ENCODE results near the gene KCNJ16. TPM values are rescaled to one million over a fixed set of nuclear protein-coding genes. Genes with fewer than 3 reads are reported as not detected.
A peak's percentile ranks its signal among the peaks of the same experiment; 100 is the strongest.

The KCNJ16 gene
- total RNA-seq, 4 donors from 2014 or later = 1.00 TPM; not detected in 3

DNA sequence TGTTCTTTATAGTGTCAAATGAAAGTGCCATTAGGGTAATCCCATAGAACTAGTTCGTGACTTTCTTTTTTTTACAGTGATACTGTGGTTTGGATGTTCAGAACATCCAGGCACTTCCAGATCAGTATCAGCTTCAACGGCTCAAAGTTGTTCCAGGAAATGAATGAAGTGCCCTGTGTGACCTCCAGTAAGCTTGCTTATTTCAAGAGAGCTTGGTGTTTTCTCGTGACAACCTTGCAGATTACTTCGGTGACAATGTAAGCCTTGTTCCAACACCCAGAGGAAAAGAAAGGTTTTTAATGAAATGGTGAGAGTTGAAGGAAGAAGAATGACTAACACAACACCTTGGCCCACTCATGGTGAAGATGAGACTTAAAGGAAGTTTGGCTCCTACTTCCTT lies 16.0 kb upstream of the KCNJ16 start:
- no peaks in the 10 kb centered on the region for H3K36me3 ChIP-seq
- no peak overlapping the region for H3K27ac ChIP-seq
- DNase-seq (no peak), ATAC-seq (no peak)
- H3K27me3 ChIP-seq = no peaks in the 10 kb centered on the region
- H3K9me3 ChIP-seq = no peaks in the 10 kb centered on the region
- intact Hi-C loops (cut with DNase I; ENCODE audit: low total_unique reads) (no loop called here), in situ Hi-C loops (cut with MboI; ENCODE audit: low sequenced_read_pairs in 4 of 4) (no loop called here)
- H3K4me3 ChIP-seq = no peak overlapping the region
- H3K4me1 ChIP-seq = peaks cover 28 to 30% of the 10 kb centered on the region in 2 donors
- TF ChIP-seq POLR2A (IDR thresholded peaks at IDR 0.05) = no peak
- TF ChIP-seq, protein P1, sequence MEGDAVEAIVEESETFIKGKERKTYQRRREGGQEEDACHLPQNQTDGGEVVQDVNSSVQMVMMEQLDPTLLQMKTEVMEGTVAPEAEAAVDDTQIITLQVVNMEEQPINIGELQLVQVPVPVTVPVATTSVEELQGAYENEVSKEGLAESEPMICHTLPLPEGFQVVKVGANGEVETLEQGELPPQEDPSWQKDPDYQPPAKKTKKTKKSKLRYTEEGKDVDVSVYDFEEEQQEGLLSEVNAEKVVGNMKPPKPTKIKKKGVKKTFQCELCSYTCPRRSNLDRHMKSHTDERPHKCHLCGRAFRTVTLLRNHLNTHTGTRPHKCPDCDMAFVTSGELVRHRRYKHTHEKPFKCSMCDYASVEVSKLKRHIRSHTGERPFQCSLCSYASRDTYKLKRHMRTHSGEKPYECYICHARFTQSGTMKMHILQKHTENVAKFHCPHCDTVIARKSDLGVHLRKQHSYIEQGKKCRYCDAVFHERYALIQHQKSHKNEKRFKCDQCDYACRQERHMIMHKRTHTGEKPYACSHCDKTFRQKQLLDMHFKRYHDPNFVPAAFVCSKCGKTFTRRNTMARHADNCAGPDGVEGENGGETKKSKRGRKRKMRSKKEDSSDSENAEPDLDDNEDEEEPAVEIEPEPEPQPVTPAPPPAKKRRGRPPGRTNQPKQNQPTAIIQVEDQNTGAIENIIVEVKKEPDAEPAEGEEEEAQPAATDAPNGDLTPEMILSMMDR (IDR thresholded peaks at IDR 0.05 in 4 of 5, conservative IDR thresholded peaks at IDR 0.05 in 1 of 5) = no peak

DNA sequence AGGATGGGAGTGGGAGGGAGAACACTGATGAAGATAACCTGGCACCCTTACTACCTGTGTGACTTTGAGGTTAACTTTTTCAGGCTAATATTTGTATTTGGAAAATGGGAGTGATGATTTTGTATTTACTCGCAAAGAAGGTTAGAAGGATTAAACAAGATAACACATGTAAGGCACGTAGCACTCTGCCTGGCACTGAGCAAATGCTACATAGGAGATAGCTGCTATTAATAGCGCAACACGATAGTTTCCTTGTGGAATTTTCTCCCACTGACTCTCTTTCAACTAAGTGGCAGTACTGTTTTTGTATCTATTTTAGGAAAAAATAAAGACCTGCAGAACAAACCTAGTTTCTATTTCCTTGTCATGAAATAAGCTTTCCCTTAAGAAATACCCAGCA lies 15.4 kb upstream of the KCNJ16 start:
- H3K4me1 ChIP-seq = peaks cover 22 to 24% of the 10 kb centered on the region in 2 donors
- no peak for TF ChIP-seq POLR2A (IDR thresholded peaks at IDR 0.05)
- TF ChIP-seq, protein P1 (IDR thresholded peaks at IDR 0.05 in 4 of 5, conservative IDR thresholded peaks at IDR 0.05 in 1 of 5) = no peak
- DNase-seq (no peak), ATAC-seq (peak in 1 of 2 donors; percentile 44)
- intact Hi-C loops (cut with DNase I; ENCODE audit: low total_unique reads) = no loop called here
- H3K36me3 ChIP-seq = no peaks in the 10 kb centered on the region
- in situ Hi-C loops (cut with MboI; ENCODE audit: low sequenced_read_pairs in 4 of 4) = no loop called here
- no peak overlapping the region for H3K4me3 ChIP-seq
- no peaks in the 10 kb centered on the region for H3K9me3 ChIP-seq
- no peaks in the 10 kb centered on the region for H3K27me3 ChIP-seq
- H3K27ac ChIP-seq = no peak overlapping the region

DNA sequence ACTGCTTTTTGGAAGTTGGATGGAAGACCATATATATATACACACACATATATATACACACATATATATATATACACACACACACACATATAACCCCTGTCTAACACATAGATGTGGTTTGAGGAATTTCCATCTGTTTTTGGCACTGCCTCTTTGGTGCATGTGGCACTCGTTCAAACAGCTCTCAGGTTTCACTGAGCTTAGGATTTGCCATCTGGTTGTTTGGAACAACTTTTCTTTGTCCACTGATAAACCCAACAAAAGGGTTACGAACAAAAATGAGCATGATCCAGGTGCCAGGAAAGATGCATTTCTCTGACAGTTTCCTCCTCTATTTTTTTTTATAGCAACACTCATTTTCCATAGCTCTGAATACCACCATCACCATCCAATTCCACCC lies 14.6 kb upstream of the KCNJ16 start:
- Histone ChIP-seq H3K36me3 (no peaks in the 10 kb centered on the region), H3K4me3 (no peak overlapping the region), H3K9me3 (no peaks in the 10 kb centered on the region), H3K4me1 (peaks cover 16 to 17% of the 10 kb centered on the region in 2 donors), H3K27ac (no peak overlapping the region), H3K27me3 (no peaks in the 10 kb centered on the region)
- DNase-seq (no peak), ATAC-seq (no peak)
- intact Hi-C loops (cut with DNase I; ENCODE audit: low total_unique reads) (no loop called here), in situ Hi-C loops (cut with MboI; ENCODE audit: low sequenced_read_pairs in 4 of 4) (no loop called here)
- TF ChIP-seq, protein P1 (IDR thresholded peaks at IDR 0.05 in 4 of 5, conservative IDR thresholded peaks at IDR 0.05 in 1 of 5) = no peak
- TF ChIP-seq POLR2A (IDR thresholded peaks at IDR 0.05) = no peak

DNA sequence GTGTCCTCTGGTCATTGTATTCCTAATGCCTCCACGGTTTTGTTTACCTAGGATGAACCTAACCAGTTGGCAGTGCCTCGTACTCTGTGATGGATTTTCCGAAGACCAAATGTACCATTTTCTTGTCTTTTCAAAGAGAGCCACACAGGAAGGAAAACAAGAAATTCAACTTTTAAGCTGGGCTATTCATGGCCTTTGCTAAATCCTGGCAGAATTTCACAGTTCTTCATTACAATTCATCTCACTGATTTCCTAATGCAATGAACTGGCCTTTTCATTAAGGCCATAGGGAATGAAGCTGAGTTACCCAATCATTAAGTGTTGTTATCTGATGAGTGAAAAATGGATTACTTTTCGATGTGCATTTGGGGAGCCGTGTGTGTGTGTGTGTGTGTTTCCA lies 7.9 kb upstream of the KCNJ16 start:
- ATAC-seq = no peak
- no peak for DNase-seq
- Histone ChIP-seq H3K36me3 (no peaks in the 10 kb centered on the region), H3K4me1 (no peaks in the 10 kb centered on the region), H3K9me3 (no peaks in the 10 kb centered on the region), H3K4me3 (no peak overlapping the region), H3K27ac (no peak overlapping the region), H3K27me3 (no peaks in the 10 kb centered on the region)
- in situ Hi-C loops (cut with MboI; ENCODE audit: low sequenced_read_pairs in 4 of 4) (no loop called here), intact Hi-C loops (cut with DNase I; ENCODE audit: low total_unique reads) (no loop called here)
- TF ChIP-seq POLR2A (IDR thresholded peaks at IDR 0.05) = no peak

DNA sequence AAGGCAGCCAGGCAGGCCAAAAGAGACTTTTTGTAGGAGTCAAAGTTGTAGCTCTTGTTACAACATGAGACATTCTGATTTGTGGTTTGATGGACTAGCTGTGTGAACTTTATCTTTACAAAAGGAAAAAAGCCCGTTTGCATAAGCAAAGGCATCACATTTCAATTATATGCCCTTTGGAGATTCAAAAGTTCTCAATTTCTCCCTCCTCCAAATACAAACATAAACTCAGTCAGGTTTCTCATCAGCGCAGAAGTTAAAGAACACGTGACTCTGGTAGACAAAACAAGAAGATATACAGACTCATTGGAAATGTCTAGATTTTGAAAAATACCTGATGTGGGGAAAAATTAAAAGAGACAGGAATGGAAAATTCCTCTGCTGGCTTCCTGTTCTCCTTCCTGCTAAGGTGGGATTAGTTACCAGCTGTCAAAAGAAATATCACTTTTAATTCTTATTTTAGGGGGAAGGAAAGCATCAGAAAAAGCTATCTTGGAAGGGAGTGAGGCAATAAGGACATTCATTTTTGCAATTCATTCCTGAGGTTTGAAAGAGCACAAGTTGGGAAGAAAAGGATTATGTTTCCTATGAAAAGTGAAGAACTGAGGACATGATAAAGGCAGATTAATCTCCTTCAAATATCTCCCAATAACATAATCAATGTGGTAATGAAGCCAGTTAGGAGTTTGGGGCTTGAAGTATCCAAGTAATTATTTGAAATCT lies 4.6 kb upstream of the KCNJ16 start:
- in situ Hi-C loops (cut with MboI; ENCODE audit: low sequenced_read_pairs in 4 of 4) (no loop called here), intact Hi-C loops (cut with DNase I; ENCODE audit: low total_unique reads) (no loop called here)
- DNase-seq (no peak), ATAC-seq (no peak)
- TF ChIP-seq POLR2A (IDR thresholded peaks at IDR 0.05) = no peak
- H3K27me3 ChIP-seq = no peaks in the 10 kb centered on the region
- no peaks in the 10 kb centered on the region for H3K4me1 ChIP-seq
- H3K36me3 ChIP-seq = no peaks in the 10 kb centered on the region
- no peak overlapping the region for H3K4me3 ChIP-seq
- no peaks in the 10 kb centered on the region for H3K9me3 ChIP-seq
- H3K27ac ChIP-seq = no peak overlapping the region

DNA sequence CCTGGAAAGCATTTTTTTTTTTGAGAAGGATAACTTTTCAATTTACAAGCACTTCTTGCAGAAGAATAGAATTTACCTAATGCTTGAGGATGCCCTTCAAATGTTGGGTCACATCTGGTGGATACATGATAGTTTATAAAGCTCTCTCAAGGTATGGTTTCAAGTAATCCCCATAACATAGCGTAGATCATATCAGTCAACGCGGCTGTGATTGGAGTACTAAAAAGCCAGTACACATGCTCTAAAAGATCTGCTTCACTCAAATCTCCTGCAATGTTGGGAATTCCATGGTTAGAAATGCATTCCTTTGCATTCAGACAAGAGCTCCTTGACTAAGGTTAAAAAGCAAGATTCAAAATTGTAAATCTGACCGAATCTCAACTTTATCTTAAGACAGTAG lies 3.9 kb upstream of the KCNJ16 start:
- H3K9me3 ChIP-seq = no peaks in the 10 kb centered on the region
- no peak overlapping the region for H3K27ac ChIP-seq
- no peak for DNase-seq
- intact Hi-C loops (cut with DNase I; ENCODE audit: low total_unique reads) = no loop called here
- H3K4me3 ChIP-seq = no peak overlapping the region
- in situ Hi-C loops (cut with MboI; ENCODE audit: low sequenced_read_pairs in 4 of 4) = no loop called here
- TF ChIP-seq POLR2A (IDR thresholded peaks at IDR 0.05) = no peak
- TF ChIP-seq, protein P1 (IDR thresholded peaks at IDR 0.05 in 4 of 5, conservative IDR thresholded peaks at IDR 0.05 in 1 of 5) = no peak
- H3K4me1 ChIP-seq = no peaks in the 10 kb centered on the region
- no peak for ATAC-seq
- no peaks in the 10 kb centered on the region for H3K36me3 ChIP-seq
- no peaks in the 10 kb centered on the region for H3K27me3 ChIP-seq

Data from gastrocnemius medialis (tissue), 4 donors.